ENCODE results near the gene EGR1. TPM values are rescaled to one million over a fixed set of nuclear protein-coding genes. Genes with fewer than 3 reads are reported as not detected.
A peak's percentile ranks its signal among the peaks of the same experiment; 100 is the strongest.

EGR1 gene
- polyA plus RNA-seq, 6 donors from 2014 or later = 7.0 to 125 (median 41.8) TPM

- DNase-seq = no peak
- Mint-ChIP-seq H3K27ac (no peak overlapping the region), H3K9me3 (no peaks in the 10 kb centered on the region), H3K36me3 (no peaks in the 10 kb centered on the region), H3K27me3 (peaks cover 0 to 16% (median 7%) of the 10 kb centered on the region in 3 donors), H3K4me1 (peaks cover 2 to 7% (median 3%) of the 10 kb centered on the region in 3 donors), H3K4me3 (no peak overlapping the region)
- no peak for ATAC-seq (ENCODE audit: low read depth in 2 of 2)
Measured at GRCh38 chr5:138444774-138445546, 20.3 kb upstream of the EGR1 start.

GRCh38 chr5:138445547-138446271 is 19.6 kb upstream of the EGR1 start:
- Mint-ChIP-seq H3K27ac (no peak overlapping the region), H3K9me3 (no peaks in the 10 kb centered on the region), H3K27me3 (peaks cover 0 to 12% (median 7%) of the 10 kb centered on the region in 3 donors), H3K4me3 (no peak overlapping the region), H3K36me3 (no peaks in the 10 kb centered on the region), H3K4me1 (peaks cover 4 to 6% (median 5%) of the 10 kb centered on the region in 3 donors)
- ATAC-seq (ENCODE audit: low read depth in 2 of 2) (no peak), DNase-seq (no peak)

DNA sequence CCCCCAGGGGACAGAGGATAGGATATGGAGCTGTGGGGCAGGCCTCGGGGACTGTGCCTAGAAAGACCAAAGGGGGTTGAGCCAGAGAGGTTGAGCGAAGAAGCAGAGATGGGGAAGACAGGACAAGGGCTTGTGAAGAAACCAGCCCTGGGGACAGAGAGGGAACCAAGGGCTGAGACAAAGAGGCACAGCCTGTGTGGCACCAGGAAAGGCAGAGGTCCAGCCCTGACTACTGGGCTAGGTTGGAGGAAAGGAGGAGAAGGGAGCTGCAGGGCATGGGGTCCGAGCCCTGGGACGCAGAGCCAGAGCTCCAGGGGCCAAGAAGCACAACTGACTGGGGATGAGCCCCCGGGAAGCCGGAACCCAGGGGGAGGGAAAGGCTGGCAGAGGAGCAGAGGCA is 17.2 kb upstream of the EGR1 start:
- no peak for DNase-seq
- H3K4me1 Mint-ChIP-seq = peaks cover 4 to 6% (median 5%) of the 10 kb centered on the region in 3 donors
- H3K27ac Mint-ChIP-seq = peak overlapping the region in 2 of 6 donors; percentile 37 to 38
- ATAC-seq (ENCODE audit: low read depth in 2 of 2) = no peak
- H3K9me3 Mint-ChIP-seq = no peaks in the 10 kb centered on the region
- no peaks in the 10 kb centered on the region for H3K36me3 Mint-ChIP-seq
- H3K4me3 Mint-ChIP-seq = no peak overlapping the region
- peaks cover 0 to 12% (median 7%) of the 10 kb centered on the region in 3 donors for H3K27me3 Mint-ChIP-seq

DNA sequence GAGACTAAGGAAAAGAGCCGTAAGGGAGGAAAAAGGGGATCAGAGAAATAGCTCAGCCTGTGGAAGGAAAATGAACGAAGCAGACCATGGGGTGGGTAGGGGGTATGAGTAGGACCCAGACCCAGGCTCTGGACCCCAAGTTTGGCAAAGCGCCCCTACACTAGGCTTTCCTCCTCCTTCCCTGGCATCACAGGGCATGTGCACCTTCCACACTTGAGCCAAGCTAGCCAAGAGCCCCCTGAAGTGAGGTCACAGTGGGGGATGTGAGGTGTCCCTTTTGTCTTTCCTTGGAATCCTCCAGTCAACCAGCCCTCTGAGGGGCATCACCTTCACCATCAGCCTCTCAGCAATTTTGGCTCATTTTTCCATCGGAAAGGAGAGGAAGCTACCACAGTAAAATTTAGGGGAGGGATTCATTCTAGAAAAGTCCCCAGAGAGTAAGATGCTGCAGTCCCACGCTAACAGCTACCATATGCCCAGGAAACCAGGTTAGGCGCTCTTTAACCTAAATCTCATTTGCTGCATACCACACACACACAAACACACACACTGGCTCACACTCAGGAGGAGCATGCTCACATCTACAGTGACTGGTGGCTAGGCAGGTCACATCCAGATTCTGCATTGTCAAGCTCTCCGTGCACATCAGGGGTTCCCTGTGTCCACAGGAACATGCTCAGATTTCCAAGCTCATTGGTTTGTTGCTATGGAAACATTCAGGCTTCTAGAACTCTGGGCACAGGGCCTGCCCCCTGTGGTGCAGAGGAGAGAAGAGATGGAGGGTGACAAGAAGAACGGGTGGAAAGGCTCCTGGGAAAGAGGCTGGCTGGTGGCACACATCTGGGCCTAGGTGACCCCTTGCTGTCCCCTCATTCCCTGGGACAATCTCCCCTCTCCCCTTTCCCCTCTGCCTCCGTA is 16.5 kb upstream of the EGR1 start:
- DNase-seq (no peak), ATAC-seq (ENCODE audit: low read depth in 2 of 2) (no peak)
- Mint-ChIP-seq H3K27me3 (peaks cover 0 to 12% (median 7%) of the 10 kb centered on the region in 3 donors), H3K4me1 (peaks cover 4 to 6% (median 5%) of the 10 kb centered on the region in 3 donors), H3K4me3 (no peak overlapping the region), H3K36me3 (no peaks in the 10 kb centered on the region), H3K9me3 (no peaks in the 10 kb centered on the region), H3K27ac (peak overlapping the region in 1 of 6 donors; percentile 38)

DNA sequence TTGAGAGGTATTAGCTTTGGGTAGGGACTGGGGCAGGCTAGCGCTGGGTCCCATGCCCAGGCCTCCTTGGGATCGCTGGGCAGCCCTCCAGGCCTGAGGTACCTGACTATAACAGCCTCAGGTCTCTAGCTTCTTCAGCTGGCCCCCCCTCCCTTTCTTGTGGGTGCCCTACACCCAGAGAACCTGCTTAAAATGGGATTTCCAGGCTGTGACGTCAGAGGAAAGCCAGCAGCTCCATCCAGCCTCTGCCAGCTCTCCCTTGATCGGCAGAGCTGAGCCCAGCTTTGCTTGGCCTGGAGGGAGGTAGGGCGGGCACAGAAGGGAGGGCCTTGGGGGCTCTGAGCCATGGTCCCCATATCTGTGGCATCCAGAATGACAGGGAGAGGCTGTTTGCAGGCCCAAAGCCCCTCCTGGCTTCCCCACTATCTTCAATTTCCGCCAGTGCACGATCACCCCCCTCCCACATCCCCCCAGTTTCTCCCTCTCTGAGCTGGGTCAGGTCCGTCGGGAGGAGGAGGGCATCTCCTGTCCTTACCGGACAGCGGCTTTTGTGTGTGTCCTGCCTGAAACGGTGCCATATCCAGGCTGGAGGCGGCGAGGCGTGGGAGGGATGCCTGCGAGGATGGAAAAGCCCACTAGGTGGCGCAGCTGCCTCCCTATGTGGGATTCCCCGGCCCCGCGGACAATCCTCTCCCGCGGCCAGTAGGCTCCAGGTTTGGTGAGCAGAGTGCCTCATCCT is 15.6 kb upstream of the EGR1 start:
- Mint-ChIP-seq H3K4me1 (peaks cover 4 to 6% (median 5%) of the 10 kb centered on the region in 3 donors), H3K36me3 (no peaks in the 10 kb centered on the region), H3K27ac (peak overlapping the region in 3 of 6 donors; percentile 32 to 81 (median 57)), H3K4me3 (peak overlapping the region in 3 of 8 donors; percentile 29 to 62 (median 32)), H3K9me3 (no peaks in the 10 kb centered on the region), H3K27me3 (peaks cover 0 to 12% (median 7%) of the 10 kb centered on the region in 3 donors)
- ATAC-seq (ENCODE audit: low read depth in 2 of 2) = peak; percentile 92 to 94
- peak; percentile 68 for DNase-seq

DNA sequence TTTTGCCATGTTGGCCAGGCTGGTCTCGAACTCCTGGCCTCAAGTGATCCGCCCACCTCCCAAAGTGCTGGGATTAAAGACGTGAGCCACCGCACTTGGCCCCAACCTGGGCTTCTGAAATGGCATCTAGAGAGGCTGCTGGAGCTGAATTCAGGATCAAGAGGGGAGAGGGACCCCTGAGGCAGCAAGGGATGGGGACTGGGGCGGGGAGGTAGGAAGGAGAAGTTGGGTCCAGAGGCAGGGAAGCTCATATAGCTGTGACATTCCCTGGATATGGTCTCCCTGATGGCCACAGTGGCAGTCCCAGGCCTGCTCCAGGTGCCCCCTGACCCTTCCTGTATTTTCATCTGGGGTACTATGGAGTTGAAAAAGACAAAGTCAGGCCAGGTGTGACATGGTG is 14.3 kb upstream of the EGR1 start:
- no peaks in the 10 kb centered on the region for H3K9me3 Mint-ChIP-seq
- no peak for ATAC-seq (ENCODE audit: low read depth in 2 of 2)
- H3K27me3 Mint-ChIP-seq = peaks cover 0 to 12% (median 7%) of the 10 kb centered on the region in 3 donors
- peak overlapping the region in 1 of 6 donors; percentile 42 for H3K27ac Mint-ChIP-seq
- peaks cover 4 to 6% (median 5%) of the 10 kb centered on the region in 3 donors for H3K4me1 Mint-ChIP-seq
- H3K36me3 Mint-ChIP-seq = no peaks in the 10 kb centered on the region
- no peak overlapping the region for H3K4me3 Mint-ChIP-seq
- DNase-seq = no peak

GRCh38 chr5:138452720-138453119 is 12.6 kb upstream of the EGR1 start:
- Mint-ChIP-seq H3K9me3 (no peaks in the 10 kb centered on the region), H3K27ac (peak overlapping the region in 1 of 6 donors; percentile 61)
- ATAC-seq (ENCODE audit: low read depth in 2 of 2) = no peak

DNA sequence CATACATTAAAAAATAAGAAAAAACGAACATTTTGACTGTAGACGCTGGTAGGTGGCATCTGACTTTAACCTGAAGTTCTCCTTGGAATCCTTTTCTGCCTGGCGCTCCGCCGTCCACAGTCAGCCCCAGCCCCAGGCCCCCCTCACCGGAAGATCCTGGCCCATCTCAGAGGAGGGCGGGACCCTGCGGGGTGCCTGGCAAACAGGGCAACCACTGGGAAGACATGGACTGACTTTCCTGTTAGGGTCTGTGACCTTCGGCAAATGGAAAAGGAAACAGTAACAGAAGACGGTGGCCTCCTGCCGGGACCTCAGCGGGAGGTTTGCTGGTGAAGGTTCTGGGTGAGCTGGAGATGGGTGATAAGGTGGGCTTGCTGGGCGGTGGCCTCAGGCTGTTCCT is 11.7 kb upstream of the EGR1 start:
- H3K36me3 Mint-ChIP-seq = no peaks in the 10 kb centered on the region
- H3K27ac Mint-ChIP-seq = no peak overlapping the region
- peaks cover 0 to 3% (median 0%) of the 10 kb centered on the region in 3 donors for H3K27me3 Mint-ChIP-seq
- no peaks in the 10 kb centered on the region for H3K9me3 Mint-ChIP-seq
- DNase-seq = no peak
- no peak for ATAC-seq (ENCODE audit: low read depth in 2 of 2)
- H3K4me3 Mint-ChIP-seq = no peak overlapping the region
- peaks cover 9 to 19% (median 15%) of the 10 kb centered on the region in 3 donors for H3K4me1 Mint-ChIP-seq

More at GRCh38 chr5:138452720-138453119, 12.6 kb upstream of the EGR1 start:
- H3K4me1 Mint-ChIP-seq = peaks cover 4 to 13% (median 8%) of the 10 kb centered on the region in 3 donors
- no peak for DNase-seq
- H3K27me3 Mint-ChIP-seq = peaks cover 0 to 12% (median 7%) of the 10 kb centered on the region in 3 donors
- H3K4me3 Mint-ChIP-seq = no peak overlapping the region
- no peaks in the 10 kb centered on the region for H3K36me3 Mint-ChIP-seq

DNA sequence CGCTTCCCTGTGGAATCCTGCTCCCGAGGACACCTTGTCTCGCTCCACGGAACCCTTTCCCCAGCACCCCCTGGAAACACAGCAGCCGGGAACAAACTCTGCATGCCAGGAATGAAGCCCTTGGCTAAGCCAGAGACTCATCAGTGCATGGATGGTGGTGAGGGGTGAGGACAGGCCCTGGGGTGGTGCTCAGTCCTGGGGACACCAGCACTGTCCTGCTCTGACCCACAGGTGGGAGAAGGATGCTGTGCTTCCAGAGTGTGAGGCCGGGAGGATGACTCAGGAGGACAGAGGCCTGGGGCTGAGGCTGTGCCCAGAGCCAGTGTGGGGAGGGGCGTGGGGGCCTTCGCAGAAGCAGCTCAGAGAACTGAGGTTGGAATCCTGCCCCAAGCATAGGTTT is 11.2 kb upstream of the EGR1 start:
- ATAC-seq (ENCODE audit: low read depth in 2 of 2) = no peak
- Mint-ChIP-seq H3K36me3 (no peaks in the 10 kb centered on the region), H3K9me3 (no peaks in the 10 kb centered on the region), H3K4me1 (peaks cover 14 to 25% (median 21%) of the 10 kb centered on the region in 3 donors), H3K4me3 (no peak overlapping the region), H3K27me3 (no peaks in the 10 kb centered on the region), H3K27ac (peak overlapping the region in 1 of 6 donors; percentile 61)
- no peak for DNase-seq

- no peaks in the 10 kb centered on the region for H3K27me3 Mint-ChIP-seq
- H3K9me3 Mint-ChIP-seq = no peaks in the 10 kb centered on the region
- no peak for DNase-seq
- H3K4me1 Mint-ChIP-seq = peaks cover 16 to 30% (median 28%) of the 10 kb centered on the region in 3 donors
- H3K4me3 Mint-ChIP-seq = no peak overlapping the region
- no peaks in the 10 kb centered on the region for H3K36me3 Mint-ChIP-seq
- no peak overlapping the region for H3K27ac Mint-ChIP-seq
- no peak for ATAC-seq (ENCODE audit: low read depth in 2 of 2)
Measured at GRCh38 chr5:138455232-138455930, 9.9 kb upstream of the EGR1 start.

DNA sequence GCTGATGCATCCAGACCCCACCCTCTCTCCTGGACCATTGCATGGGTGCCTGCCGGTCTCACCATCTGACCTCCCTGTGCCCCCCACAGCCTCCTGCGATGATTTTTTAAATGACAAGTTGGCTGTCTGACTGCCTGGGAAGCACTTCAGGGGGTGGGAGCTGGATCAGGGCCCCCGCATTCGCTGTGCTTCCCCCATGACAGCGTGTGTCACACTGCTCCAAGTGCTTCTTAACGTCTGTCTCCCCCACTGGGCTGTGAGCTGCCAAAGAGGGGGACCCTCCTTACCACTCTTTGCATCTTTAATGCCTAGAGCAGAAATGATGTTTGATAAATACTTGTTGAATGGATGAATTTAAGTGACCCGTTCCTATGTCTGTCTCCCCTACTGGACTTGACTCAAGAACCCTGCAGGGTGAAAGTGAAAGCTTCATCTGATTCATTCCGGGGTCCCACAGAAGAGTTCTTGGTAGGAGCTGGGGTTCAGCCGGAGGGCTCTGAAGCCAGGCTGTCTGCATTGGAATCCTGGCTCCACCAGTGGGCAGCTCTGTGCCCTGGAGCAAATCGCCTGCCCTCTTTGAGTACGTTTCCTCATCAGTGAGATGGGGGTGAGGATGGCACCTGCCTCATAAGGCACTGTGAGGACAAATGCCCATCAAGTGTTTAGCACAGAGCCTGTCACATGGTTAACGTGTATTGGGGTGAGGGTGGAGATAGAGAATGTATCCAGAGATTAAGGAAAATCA is 7.6 kb upstream of the EGR1 start:
- Mint-ChIP-seq H3K4me3 (peak overlapping the region in 1 of 8 donors; percentile 46), H3K4me1 (peaks cover 27 to 37% (median 35%) of the 10 kb centered on the region in 3 donors), H3K36me3 (no peaks in the 10 kb centered on the region), H3K27me3 (no peaks in the 10 kb centered on the region), H3K27ac (peak overlapping the region in 4 of 6 donors; percentile 62 to 87 (median 71)), H3K9me3 (no peaks in the 10 kb centered on the region)
- no peak for ATAC-seq (ENCODE audit: low read depth in 2 of 2)
- DNase-seq = no peak
